Right renal pelvis (tissue), 4 donors: Measurements from ENCODE around the gene PHF19. TPM values are rescaled to one million over a fixed set of nuclear protein-coding genes. Genes with fewer than 3 reads are reported as not detected.

Experiments
- DNase-seq, 4 donors: peaks; one replicate each; pipeline ENCODE4 v3.0.0-alpha.2; 2013; ENCODE audit warnings: low read depth in 4 of 4, low spot score in 3 of 4, missing footprints in 1 of 4
- polyA plus RNA-seq, 4 donors: library from polyadenylated mRNA; unstranded; fragments of 120-200 nt; gene quantifications; one replicate each; pipeline ENCODE4 v1.2.1, GENCODE V29; 2013; ENCODE audit not compliant: insufficient read length in 4 of 4

Gene PHF19
- polyA plus RNA-seq, 4 donors = 25.4 to 30.0 (median 28.7) TPM

- no peak for DNase-seq
These were observed 16.0 kb upstream of the PHF19 start for GRCh38 chr9:120892748-120893610.

GRCh38 chr9:120891884-120892747 lies 15.1 kb upstream of the PHF19 start:
- no peak for DNase-seq

GRCh38 chr9:120891245-120891883 lies 14.4 kb upstream of the PHF19 start:
- DNase-seq = no peak

DNA sequence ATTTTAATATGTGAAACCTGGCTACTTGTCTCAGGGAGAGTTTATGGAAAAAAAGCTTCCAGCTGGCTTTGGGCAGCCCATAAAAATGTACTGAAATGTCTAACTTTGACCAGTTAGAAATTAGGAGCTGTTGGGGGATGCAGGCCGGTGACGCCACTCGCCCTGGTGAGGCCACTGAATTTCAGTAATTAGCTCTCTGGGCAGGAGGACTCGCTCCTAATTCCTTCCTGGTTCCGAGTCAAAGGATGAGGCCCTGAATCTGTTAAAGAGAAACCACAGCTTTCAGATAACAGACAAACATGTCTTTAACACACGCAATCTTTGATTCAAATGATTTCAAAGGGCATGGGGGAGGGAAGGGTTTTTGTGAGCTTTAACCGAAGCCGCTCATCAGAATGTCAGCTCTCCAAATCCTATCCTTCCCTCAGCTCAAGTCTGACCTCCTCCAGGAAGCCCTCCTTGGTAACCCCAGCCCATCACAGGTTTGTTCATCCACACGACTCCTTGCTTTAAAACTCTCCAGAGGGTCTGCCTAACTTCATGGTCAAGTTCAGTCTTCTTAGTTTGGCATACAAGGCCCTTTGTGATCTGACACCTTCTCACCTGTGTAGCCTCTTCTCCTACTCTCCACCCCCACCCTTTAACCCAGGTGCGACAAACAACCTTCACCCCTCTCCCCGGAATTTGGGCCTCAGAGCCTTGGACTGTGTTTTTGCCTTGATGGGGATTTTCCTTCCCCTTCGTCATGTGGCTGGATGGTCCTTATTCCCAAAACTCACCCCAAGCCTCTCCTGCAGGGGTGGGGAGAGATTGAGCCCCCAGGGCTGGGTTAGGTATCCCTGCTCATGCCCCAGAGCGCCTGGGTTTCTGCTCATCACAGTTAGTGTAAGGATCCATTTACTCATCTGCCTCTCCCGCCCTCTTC lies 13.6 kb upstream of the PHF19 start:
- no peak for DNase-seq

- DNase-seq = no peak
These were observed 12.8 kb upstream of the PHF19 start for GRCh38 chr9:120889606-120890271.

DNA sequence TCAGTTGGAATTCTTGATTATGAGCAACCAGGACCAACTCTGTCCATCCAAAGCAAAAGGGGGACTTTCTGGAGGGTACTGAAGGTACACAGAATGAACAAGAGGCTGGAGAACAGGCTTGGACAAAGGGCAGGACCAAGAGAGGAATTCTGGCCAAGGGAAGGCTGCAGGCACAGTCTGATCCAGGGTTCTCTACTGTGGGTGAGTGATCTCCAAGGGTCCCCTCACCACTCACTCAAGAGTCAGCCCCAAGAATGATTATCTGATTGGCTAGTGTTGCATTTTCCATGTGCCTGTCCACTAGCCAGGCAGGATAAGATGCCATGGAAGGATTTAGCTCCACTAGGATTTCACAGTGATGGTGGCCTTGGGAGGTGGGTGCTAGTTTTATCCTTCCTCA lies 11.6 kb upstream of the PHF19 start:
- DNase-seq = no peak

DNA sequence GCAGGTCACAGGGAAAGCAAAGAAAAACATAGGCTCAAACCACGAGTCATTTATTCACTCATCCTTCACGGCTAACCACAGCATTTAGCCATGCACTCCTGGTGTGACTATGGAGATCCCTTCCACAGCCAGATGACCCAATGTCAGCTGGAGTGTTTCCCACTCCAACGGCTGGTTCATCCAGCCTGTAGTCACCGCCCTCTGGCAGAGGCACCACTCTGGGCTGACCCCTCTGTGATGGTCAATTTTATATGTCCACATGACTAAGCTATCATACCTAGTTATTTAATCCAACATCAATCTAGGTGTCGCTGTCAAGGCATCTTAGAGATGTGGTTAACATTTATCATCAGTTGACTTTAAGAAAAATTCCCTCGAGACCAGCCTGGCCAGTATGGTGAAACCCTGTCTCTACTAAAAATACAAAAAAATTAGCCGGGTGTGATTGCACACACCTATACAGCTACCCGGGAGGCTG lies 9.5 kb upstream of the PHF19 start:
- DNase-seq = no peak

DNA sequence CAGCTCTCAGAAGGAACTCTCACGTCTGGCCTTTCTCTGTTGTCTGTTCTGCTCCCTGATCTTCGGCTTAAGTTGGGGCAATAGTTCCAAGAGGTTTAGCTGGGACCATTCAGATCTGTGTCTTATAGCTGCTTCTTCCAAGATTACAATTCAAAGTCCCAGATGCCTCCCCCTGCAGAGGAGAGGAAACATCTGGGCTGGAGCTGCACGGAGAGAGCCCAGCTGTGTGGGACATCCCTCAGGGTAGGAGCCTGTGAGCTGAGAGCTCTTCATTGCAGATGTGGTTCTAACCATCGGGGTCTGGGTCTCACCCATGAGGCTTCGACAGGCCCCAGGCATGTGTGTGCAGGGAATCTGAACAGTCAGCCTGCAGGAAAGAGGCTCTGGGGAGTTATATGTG lies 9.0 kb upstream of the PHF19 start:
- peak in 1 of 4 donors; percentile 40 for DNase-seq

- no peak for DNase-seq
These were observed 8.5 kb upstream of the PHF19 start for GRCh38 chr9:120885457-120885856.

DNA sequence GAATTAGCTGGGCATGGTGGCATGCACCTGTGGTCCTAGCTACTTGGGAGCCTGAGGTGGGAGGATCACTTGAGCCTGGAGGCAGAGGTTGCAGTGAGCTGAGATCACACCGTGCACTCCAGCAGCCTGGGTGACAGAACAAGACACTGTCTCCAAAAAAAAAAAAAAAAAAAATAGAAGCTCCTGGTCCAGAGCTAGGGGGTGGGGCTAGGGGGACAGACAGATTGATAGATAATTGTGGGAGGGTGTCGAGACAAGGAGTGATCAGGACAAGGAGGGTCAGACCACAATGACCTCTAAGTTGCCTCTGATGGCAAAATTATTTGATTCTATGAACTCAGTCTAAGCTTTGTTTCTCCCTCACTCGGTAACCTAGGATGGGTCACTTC lies 6.6 kb upstream of the PHF19 start:
- no peak for DNase-seq

- DNase-seq = no peak
These were observed 6.1 kb upstream of the PHF19 start for GRCh38 chr9:120882935-120883607.

GRCh38 chr9:120879446-120879845 lies 2.5 kb upstream of the PHF19 start:
- DNase-seq = no peak

DNA sequence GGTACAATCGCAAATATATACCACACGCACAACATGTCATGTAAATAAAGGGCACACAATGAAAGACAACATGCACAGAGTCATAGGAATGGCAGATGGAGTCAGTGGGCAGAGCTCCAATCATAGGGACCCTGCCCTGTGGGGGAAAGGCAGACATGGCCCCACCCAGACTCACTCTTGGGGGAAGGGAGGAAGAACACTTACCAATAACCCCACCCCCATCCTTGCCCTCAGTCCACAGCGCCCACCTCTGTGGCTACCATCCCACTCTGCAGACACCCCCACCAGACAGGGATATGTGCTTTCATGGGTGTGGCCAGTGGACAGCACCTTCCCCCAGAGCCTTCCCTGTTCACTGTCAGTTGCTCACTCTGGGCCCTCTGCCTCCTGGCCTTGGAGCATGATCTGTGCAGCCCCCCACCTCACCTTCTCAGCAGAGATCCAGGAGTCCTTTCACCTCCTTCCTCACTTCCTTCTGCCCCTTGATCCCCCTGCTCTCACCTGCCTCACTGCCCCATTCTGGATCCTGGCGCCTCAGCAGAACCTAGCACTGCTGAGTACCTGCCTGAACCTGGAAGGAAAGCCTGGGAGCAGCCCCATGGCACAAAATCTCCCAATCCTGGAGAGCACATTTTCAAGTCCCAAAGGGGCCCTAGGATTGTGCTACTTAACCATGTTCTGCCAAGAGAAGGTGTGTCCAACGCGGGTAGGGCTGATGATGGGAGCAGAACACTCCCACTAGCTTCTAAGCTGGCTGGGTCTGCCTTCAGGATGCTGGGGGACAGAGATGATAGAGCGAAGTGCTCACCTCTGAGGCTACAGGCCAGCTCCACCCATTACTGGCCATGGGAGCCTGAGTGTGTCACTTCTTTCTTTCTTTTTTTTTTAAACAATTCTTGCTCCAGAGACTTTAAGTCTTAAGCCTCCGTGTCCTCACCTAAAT lies 1.5 kb upstream of the PHF19 start:
- DNase-seq = no peak

DNA sequence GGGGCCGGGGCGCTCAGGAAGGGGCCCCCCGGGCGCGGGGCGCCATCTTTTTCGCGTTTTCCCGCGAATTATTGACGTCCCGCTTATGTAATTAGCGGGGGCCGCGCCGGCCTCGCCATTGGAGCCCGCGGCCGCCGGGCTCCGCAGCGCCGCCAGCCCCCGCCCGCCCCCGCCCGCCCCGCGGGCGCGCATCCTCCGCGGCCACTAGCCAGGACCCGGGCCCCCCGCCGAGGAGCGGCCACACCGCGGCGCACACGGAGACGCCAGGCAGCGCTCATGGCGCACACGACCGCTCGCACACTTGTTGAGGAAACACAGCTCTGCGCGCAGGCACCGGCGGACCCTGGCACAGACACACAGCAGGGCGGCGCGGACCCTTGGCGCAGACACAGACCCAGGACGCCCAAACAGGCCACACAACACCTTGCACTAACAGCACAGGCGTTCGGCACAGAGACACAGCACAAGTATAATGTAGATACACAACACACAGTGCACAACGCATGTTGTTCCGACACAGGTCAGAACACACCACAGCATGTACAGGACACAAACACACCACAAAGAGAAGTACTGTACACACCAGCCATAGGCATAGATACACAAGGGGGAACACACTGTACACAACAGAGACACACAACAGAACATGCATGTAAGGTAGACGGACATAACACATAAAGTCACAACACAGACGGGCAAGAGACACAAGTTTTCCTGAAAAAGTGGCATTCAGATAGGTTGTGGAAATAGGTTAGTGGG lies 467 bp upstream of the PHF19 start:
- DNase-seq = peak in 1 of 4 donors; percentile 35

DNA sequence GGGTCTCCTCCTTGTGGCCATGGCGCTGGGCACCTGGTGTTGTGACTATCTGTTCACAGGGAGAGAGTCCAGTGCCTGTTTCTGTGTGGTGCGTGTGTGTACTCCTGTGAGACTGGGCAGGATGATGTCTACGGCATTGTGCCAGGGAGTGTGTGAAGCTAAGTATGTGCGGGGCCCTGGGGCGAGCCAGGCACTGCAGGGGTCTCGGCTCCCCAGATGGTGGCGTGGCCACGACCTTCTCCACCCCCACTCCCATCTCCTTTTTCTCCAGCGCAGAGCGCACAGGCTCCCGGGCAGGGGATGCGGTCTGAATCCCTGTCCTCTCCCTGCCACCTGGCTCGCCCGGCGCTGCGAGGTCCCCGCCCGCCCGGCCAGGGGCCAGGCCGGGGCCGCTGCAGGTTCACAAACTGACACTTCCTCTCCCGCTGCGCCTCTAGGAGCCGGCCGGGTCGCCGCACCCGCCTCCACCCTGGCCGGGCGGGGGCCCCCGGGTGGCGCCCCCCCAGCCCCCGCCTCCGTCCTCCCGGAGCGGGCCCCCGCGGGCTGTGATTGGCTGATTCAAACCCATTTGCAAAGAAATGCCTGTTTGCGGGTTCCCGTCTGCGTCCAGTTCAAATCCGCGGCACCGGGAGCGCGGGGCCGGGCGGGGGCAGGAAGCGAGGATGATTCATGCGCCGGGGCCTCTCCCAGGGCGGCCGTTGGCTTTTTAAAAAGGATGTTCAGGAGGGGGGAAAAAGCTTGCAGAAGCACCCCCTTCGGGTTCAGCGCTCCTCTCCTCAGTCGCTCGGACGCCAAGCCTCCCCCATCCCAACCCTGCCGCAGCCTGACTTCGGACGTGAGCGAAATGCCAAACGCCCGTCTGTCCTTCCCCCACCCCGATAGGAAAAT lies 790 bp downstream of the PHF19 start:
- DNase-seq = peak in 1 of 4 donors; percentile 44

GRCh38 chr9:120875643-120875953 lies 1.4 kb downstream of the PHF19 start:
- no peak for DNase-seq
